HG02623 (cell line): Measurements from ENCODE around the gene CLEC2D.
A peak's percentile ranks its signal among the peaks of the same experiment; 100 is the strongest.
"Not testable (repeated sequence)": the region's sequence is repeated elsewhere in the genome, so short reads cannot be mapped to it uniquely, and the experiment has no call there.

ENCODE experiments used
- ATAC-seq: cut with Tn5 transposase; IDR thresholded peaks from one replicate; pipeline ENCODE4 v1.9.1; 2021; ENCODE audit warnings: moderate library complexity; ENCODE audit not compliant: unreplicated experiment

Gene CLEC2D

DNA sequence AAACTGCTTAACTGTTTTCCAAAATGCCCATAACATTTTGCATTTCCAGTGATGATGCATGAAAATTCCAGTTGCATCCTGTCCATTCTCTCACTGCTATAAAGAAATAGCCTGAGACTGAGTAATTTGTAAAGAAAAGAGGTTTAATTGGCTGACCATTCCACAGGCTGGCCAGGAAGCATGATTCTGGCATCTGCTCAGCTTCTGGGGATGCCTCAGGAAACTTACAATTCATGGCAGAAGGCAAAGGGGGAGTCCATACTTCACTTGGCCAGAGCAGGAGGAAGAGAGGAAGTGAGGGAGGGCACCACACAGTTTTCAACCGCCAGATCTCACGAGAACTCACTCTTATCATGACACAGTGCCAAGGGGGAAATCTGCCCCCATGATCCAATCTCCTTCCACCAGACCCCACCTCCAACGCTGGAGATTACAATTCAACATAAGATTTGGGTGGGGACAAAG is 18.2 kb upstream of the CLEC2D start:
- no peak for ATAC-seq

DNA sequence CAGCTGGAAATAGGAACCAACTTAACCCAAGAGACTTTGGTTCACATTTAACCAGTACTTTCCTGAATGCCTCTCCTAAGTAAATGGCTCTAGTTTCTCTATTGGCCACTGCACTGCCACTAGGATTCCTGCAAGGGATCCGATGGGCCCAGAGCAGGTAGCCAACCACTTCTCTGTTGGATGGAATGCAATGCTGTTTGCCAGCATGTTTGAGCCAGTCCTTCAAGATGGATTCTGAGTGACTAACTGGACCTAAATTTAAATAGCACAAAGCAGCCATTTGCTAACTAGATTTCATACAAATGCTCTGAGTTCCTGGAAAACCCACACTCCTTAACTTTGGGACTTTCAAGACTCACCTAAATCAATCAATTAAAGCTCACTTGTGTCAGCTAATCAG is 9.5 kb upstream of the CLEC2D start:
- no peak for ATAC-seq

DNA sequence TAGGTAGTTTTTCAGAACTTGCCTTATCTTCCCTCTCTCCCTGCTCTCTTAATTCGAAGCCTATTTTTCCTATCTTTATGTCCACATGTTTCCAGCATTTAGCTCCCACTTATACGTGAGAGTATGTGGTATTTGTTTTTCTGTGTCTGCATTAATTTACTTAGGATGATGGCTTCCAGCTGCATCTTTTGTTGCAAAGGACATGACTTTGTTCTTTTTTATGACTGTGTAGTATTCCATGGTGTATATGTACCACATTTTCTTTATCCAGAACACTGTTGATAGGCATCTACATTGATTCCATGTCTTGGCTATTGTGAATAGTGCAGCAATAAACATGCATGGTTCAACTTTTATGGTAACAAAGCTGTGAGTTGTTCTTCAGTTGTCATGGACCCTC is 7.8 kb upstream of the CLEC2D start:
- ATAC-seq = no peak

- ATAC-seq = no peak
Measured at GRCh38 chr12:9662488-9662887, 7.0 kb upstream of the CLEC2D start.

DNA sequence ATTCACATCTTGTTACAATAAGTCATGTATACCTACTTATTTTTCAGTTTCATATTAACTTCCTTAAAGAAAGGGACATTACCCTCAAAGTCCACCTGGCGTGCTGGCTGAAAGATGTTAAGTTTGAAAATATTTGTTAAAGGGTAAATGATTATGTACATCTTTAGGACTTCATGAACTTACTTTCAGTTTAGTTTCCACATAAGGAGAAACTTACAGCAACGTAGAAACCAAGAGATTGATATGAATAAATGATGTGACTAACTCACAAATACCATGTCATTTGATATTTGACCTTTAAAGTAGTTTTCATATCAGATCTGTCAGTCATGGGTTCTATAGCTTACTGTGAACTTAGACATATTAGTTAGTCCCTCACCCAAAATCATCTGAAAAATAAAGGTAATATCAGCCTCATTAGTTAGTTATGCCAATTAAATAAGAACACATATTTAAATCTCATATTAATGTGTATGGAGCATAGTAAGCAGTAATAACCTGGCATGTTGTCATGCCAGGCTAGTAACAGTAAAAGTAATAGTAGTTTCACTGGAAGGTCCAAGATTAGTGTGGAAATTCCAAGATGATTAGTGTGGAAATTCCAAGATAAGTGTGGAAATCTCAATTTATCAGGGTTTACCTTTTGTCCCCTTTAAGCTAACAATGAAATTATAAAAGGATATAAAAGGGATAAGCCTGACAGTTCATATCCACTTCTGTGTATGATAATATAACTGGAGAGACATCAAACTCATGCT is 1.9 kb upstream of the CLEC2D start:
- peak; percentile 43 for ATAC-seq

DNA sequence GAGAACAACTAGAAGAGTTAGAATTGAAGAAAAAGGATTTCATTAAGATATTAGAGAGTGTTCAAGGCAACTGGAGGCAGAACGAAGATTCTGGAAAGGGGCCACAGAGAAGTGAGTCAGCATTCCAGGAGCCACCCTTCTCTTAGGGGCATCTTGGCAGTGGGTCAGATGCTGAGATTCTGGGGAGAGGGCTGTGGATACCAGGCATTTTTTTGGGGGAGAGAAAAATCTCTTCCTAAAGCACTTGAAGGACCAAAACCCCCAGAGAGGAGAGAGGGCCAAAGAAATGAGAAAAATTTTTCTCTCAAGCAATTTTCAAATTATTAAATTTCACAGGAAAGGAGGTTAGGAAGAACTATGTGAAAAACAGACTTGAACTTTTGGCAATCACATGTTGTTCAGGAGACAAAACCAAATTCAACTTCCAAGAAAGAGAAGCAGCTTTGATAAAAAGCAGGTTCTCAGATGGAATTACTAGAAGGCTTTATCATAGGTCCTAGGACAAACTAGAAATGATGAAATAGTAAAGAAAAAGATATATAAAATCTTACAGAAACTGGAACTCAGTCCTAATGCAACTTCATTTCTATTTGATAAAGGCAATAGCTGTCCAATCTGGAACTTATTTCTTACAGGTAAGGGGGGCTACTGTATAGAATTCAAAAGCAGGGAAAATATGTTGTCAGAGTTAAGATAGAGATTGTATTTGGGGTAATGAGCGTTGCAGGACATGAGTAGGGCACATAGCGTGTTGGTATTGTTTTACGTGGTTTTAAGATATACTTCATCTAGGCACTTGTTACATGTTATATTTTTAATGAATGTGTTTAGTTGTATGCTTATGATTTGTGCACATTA is 1.1 kb upstream of the CLEC2D start:
- ATAC-seq = no peak

DNA sequence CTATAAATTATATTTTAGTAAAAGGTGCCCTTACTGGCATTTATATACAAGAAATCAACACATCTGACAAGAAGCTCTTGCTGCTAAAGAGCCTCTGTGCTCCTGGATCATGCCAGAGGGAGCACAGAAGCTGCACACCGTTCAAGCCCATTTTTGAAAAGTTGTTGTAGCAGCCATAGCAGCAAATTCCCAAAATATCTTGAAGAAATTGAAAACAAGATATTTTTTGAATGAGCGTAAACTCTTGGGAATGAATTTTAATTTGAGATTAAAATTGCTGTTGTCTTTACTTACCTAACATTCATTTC is 540 bp upstream of the CLEC2D start:
- no peak for ATAC-seq

- ATAC-seq = not testable (repeated sequence)
Measured at GRCh38 chr12:9672340-9672739, 2.8 kb downstream of the CLEC2D start.

- ATAC-seq = peak; percentile 31
Measured at GRCh38 chr12:9673404-9674225, 4.1 kb downstream of the CLEC2D start.

DNA sequence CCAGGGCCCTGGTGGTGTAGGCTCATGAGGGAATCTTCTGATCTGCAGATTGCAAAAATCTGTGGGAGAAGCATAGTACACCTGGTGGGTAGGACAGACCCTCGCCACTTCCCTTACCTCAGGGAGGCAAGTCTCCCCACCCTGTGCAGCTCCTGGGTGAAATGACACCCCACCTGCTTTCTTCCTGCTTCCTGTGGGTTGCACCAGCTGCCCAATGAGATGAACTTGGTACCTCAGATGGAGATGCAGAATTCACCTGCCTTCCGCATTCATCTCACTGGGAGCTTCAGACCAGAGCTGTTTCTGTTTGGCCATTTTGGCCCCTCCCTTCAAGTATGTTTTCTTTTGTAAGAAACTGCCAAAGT is 4.7 kb downstream of the CLEC2D start:
- ATAC-seq = peak; percentile 14

GRCh38 chr12:9682508-9682907 is 13.0 kb downstream of the CLEC2D start:
- ATAC-seq = not testable (repeated sequence)

DNA sequence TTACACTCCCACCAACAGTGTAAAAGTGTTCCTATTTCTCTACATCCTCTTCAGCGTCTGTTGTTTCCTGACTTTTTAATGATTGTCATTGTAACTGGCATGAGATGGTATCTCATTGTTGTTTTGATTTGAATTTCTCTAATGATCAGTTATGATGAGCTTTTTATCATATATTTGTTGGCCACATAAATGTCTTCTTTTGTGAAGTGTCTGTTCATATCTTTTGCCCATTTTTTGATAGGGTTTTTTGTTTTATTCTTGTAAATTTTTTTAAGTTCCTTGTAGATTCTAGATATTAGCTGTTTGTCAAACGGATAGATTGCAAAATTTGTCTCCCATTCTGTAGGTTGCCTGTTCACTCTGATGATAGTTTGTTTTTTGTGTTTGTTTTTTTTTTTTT is 13.4 kb downstream of the CLEC2D start:
- not testable (repeated sequence) for ATAC-seq

- ATAC-seq = not testable (repeated sequence)
Measured at GRCh38 chr12:9685366-9685765, 15.9 kb downstream of the CLEC2D start.

DNA sequence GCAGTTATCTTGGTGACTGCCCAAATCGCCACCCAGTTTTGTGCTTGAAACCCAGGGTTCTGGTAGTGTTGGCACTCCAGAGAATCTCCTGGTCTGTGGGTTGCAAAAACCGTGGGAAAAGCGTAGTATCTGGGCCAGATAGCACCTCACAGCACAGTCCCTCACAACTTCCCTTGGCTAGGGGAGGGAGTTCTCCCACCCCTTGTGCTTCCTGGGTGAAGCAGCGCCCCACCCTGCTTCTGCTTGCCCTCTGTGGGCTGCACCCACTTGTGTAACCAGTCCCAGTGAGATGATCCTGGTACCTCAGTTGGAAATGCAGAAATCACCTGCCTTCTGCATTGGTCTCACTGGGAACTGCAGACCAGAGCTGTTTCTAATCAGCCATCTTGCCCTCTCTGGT is 16.4 kb downstream of the CLEC2D start:
- no peak for ATAC-seq

DNA sequence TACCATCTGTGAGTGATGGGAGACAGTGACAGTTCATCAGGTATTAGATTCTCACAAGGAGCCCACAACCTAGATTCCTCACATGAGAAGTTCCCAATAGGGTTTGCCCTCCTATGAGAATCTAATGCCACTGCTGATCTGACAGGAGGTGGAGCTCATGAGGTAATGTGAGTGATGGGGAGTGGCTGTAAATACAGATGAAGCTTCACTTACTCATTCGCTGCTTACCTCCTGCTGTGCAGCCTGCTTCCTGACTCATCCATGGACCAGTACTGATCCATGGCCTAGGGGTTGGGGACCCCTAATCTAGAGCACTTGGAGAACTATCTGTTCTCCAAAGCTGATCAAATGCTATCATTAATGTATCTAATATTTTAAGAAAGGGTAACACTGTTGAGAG is 17.7 kb downstream of the CLEC2D start:
- ATAC-seq = no peak

DNA sequence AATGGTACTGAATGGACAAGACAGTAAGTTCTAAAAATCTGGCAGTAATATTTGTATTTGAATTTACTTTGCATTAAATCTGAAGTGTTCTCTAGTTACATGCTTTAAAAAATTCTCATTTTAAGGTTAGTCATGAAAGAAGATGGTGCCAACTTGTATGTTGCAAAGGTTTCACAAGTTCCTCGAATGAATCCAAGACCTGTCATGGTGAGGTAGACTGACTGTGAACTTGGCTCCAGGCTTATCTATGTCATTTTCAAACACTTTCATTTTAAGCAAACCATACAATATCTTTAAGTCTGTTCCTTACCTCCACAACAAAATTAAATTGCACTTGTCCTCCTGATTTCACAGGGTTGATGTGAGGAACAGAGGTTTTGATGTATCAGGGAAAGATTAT is 23.4 kb downstream of the CLEC2D start:
- ATAC-seq = no peak

GRCh38 chr12:9694241-9694640 is 24.7 kb downstream of the CLEC2D start:
- ATAC-seq = no peak

DNA sequence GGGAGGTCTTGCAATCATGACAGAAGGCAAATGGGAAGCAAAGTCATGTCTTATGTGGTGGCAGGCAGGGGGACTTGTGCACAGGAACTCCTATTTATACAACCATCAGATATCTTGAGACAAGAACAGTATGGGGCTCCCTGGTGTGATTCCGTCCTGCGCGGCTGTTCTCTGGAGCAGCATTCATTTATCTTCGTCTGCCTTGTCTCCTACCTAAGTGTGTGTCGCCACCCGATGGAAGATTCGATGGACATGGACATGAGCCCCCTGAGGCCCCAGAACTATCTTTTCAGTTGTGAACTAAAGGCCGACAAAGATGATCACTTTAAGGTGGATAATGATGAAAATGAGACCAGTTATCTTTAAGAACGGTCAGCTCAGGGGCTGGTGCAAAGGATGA is 25.6 kb downstream of the CLEC2D start:
- not testable (repeated sequence) for ATAC-seq

DNA sequence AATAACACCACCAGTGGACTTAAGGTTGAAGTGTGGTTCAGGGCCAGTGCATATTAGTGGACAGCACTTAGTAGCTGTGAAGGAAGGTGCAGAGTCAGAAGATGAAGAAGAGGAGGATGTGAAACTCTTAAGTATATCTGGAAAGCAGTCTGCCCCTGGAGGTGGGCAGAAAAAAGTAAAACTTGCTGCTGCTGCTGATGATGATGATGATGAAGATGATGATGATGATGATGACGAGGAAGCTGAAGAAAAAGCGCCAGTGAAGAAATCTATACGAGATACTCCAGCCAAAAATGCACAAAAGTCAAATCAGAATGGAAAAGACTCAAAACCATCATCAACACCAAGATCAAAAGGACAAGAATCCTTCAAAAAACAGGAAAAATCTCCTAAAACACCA is 26.1 kb downstream of the CLEC2D start:
- not testable (repeated sequence) for ATAC-seq

DNA sequence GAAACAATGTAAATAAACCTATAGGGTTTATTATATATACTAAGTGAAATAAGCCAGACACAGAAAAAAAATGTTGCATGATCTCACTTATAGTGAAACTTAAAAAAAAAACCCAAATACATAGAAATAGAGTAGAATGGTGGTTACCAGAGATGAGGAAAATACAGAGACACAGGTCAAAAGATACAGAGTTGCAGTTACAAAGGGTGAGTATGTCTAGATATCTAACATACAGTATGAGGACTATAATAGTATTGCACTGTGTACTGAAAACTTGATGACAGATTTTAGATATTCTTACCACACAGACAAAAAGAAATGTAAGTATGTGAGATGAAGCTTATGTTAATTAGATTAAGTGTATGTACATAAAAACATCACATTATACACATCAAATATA is 28.1 kb downstream of the CLEC2D start:
- no peak for ATAC-seq

DNA sequence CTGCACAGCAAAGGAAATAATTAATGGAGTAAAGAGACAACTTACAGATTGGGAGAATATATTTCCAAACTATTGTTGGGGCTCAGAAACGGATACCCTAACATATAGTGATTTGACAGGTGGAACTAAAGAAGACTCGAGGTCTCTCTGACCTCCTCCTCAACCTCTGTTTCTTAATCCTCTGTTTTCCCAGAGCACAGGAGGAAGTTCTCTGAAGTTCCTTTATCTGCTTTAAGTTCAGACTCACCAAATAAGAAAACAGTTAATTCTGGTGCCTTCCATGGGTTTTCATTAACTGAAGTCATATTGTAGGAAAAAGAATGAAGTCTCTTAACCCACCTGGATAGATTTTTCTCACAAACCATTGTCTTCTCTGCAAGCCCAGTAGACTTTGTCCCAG is 29.2 kb downstream of the CLEC2D start:
- no peak for ATAC-seq
